Measurements from ENCODE around the gene ABCA1.

Gene ABCA1

GRCh38 chr9:104927912-104928740 lies at the start of gene ABCA1:
Gene ABCA1, minus strand, starts transcription at chr9:104928155. Its CDS starts 24,476 bp downstream, at chr9:104903679.
- peak; percentile 96 for DNase-seq

GRCh38 chr9:104977580-104977979 lies 49.6 kb upstream of the ABCA1 start:
- no peak for DNase-seq

GRCh38 chr9:104977168-104977567 lies 49.2 kb upstream of the ABCA1 start:
- no peak for DNase-seq

GRCh38 chr9:104975966-104976595 lies 48.1 kb upstream of the ABCA1 start:
- peak in 2 of 3 donors; percentile 58 to 63 for DNase-seq

GRCh38 chr9:104974053-104974962 lies 46.4 kb upstream of the ABCA1 start:
- DNase-seq, result peak in 1 of 3 donors; percentile 58

- DNase-seq, result no peak
Observed at GRCh38 chr9:104972242-104972866, 44.4 kb upstream of the ABCA1 start.

- DNase-seq, result no peak
Observed at GRCh38 chr9:104971511-104971910, 43.6 kb upstream of the ABCA1 start.

GRCh38 chr9:104970271-104970987 lies 42.5 kb upstream of the ABCA1 start:
- DNase-seq, result no peak

- no peak for DNase-seq
Observed at GRCh38 chr9:104969116-104969515, 41.2 kb upstream of the ABCA1 start.

- peak; percentile 89 to 96 (median 92) for DNase-seq
Observed at GRCh38 chr9:104968025-104968982, 40.3 kb upstream of the ABCA1 start.

- no peak for DNase-seq
Observed at GRCh38 chr9:104963076-104963475, 35.1 kb upstream of the ABCA1 start.

- DNase-seq, result no peak
Observed at GRCh38 chr9:104961701-104962359, 33.9 kb upstream of the ABCA1 start.

GRCh38 chr9:104961238-104961637 lies 33.3 kb upstream of the ABCA1 start:
- peak; percentile 89 to 95 (median 92) for DNase-seq

- DNase-seq, result no peak
Observed at GRCh38 chr9:104960662-104961061, 32.7 kb upstream of the ABCA1 start.

GRCh38 chr9:104958751-104959150 lies 30.8 kb upstream of the ABCA1 start:
- DNase-seq, result peak; percentile 19 to 74 (median 34)

GRCh38 chr9:104958006-104958405 lies 30.1 kb upstream of the ABCA1 start:
- DNase-seq, result peak in 1 of 3 donors; percentile 57

GRCh38 chr9:104951487-104951886 lies 23.5 kb upstream of the ABCA1 start:
- DNase-seq, result no peak

- peak in 2 of 3 donors; percentile 48 to 51 for DNase-seq
Observed at GRCh38 chr9:104950838-104951237, 22.9 kb upstream of the ABCA1 start.

GRCh38 chr9:104948277-104948676 lies 20.3 kb upstream of the ABCA1 start:
- peak in 1 of 3 donors; percentile 43 for DNase-seq

- DNase-seq, result no peak
Observed at GRCh38 chr9:104944871-104945270, 16.9 kb upstream of the ABCA1 start.
